Measurements from ENCODE around the gene HINFP.

HINFP gene

DNA sequence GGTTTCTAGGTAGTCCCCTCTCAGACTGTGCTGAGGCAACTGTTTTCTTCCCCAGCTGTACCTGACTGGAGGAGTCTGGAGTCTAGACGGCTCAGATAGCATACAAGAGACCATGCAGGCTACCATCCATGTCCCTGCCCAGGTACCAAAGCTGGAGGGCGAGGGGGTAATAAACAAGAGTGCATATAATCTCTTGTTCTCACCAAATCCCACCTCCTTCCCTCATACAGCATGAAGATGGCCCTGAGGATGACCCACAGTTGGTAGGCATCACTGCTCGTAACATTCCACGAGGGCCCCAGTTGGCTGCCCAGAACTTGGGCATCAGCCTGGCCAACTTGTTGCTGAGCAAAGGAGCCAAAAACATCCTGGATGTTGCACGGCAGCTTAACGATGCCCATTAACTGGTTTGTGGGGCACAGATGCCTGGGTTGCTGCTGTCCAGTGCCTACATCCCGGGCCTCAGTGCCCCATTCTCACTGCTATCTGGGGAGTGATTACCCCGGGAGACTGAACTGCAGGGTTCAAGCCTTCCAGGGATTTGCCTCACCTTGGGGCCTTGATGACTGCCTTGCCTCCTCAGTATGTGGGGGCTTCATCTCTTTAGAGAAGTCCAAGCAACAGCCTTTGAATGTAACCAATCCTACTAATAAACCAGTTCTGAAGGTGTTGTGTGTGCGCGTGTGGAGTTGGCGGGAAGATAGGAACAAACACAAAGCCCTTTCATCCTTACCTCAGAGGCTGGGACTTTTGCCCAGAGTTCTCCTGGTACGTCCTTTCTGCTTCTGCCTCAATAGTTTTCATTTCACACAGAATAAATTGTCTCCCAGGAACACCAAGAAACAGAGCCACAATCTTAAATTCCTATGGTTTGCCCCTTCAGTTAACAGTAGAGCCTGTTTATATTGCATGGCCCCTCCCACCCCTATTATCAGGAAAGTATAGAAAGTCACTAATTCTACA lies 28.2 kb upstream of the HINFP start:
- peak; percentile 15 for DNase-seq (ENCODE audit: low read depth)
- TF ChIP-seq, protein P1, sequence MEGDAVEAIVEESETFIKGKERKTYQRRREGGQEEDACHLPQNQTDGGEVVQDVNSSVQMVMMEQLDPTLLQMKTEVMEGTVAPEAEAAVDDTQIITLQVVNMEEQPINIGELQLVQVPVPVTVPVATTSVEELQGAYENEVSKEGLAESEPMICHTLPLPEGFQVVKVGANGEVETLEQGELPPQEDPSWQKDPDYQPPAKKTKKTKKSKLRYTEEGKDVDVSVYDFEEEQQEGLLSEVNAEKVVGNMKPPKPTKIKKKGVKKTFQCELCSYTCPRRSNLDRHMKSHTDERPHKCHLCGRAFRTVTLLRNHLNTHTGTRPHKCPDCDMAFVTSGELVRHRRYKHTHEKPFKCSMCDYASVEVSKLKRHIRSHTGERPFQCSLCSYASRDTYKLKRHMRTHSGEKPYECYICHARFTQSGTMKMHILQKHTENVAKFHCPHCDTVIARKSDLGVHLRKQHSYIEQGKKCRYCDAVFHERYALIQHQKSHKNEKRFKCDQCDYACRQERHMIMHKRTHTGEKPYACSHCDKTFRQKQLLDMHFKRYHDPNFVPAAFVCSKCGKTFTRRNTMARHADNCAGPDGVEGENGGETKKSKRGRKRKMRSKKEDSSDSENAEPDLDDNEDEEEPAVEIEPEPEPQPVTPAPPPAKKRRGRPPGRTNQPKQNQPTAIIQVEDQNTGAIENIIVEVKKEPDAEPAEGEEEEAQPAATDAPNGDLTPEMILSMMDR (conservative IDR thresholded peaks at IDR 0.05; ENCODE audit: low read length), result no peak
- peak overlapping the region; percentile 75 for H3K4me3 ChIP-seq (ENCODE audit: low read length)

DNA sequence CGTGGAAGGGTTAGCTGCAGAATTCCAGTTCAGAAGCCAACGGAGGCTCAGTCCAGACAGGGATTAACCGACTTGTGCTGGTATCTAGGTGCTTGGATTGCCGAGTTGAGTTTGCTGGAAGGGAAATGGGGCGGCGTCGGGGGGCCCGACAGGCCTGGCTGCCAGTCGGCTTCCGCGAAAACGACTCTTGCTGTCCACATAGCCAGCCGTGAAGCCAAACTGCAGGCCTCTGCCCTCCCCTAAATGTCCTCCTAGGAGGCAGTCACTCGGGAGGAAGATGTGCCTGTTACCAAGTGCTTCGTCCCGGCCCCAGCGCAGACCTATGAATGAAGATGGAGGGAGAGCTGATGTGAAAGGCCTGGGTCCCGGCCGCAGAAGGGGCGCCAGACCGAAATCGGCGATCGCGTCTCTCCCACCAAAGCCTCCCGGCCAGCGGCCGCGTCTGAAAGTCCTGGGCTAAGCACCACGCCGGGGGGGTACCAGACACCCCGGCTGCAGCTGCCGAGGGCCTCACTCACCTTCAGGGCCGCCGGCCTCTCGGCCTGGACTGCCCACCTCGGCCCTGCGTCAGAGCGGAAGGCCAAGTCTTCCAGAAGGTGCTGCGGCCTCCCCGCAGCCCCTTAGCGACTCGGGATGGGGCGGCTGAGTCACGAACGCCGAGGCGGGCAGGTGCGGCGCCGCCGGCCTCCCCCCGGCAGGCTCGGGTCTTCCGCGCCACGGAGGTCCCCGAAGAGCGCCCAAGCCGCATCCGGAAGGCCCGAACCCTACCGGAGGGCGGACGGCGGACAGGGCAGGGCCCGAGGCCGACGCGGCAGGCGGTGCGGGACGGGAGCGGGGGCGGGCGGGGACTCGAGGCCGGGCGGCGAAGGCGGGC lies 27.2 kb upstream of the HINFP start:
- peak; percentile 51 for DNase-seq (ENCODE audit: low read depth)
- H3K4me3 ChIP-seq (ENCODE audit: low read length), result peak overlapping the region; percentile 75
- TF ChIP-seq, protein P1 (conservative IDR thresholded peaks at IDR 0.05; ENCODE audit: low read length), result 0 out of 2 replicates have a peak, but pooled peaks have one; percentile 4

DNA sequence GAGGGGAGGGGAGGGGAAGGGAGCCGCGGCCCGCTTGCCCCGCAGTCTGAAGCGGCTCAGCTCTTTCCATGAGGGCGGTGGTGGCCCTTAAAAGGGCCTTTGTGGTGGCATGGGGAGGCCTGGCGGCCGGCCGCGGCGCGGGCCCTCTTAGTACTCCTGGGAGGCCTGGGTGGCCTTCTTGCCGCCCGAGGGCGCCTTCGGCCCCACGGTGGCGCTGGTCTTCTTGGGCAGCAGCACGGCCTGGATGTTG lies 26.6 kb upstream of the HINFP start:
- H3K4me3 ChIP-seq (ENCODE audit: low read length), result peak overlapping the region; percentile 75
- DNase-seq (ENCODE audit: low read depth), result peak; percentile 88
- TF ChIP-seq, protein P1 (conservative IDR thresholded peaks at IDR 0.05; ENCODE audit: low read length), result peak; percentile 65

DNA sequence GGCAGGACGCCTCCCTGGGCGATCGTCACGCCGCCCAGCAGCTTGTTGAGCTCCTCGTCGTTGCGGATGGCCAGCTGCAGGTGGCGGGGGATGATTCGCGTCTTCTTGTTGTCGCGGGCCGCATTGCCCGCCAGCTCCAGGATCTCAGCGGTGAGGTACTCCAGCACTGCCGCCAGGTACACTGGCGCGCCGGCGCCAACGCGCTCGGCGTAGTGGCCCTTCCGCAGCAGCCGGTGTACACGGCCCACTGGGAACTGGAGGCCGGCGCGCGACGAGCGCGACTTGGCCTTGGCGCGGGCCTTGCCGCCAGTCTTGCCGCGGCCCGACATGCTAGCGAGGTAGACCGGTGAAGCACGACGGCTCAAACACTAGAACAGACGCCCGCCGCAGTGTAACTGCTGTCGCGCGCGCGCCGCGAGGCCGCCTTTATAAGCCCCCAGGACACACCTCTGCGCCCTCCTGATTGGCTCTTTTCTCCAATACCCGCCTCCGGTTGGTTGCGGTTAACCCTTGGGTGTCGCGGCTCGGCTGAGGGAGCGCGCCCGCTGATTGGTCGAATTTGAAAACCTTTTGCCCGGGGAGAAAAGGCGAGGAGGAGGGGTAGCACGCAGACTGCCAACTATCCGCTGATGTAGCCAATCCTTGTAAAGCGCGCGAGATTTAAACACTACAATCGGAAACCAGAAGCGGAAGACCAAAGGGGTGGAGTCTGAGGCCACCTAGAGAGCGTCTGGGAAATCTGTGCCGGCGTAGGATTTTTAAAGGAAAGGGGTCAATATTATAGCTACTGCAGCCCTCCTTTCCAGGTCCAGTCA lies 26.1 kb upstream of the HINFP start:
- H3K4me3 ChIP-seq (ENCODE audit: low read length), result peak overlapping the region; percentile 75
- TF ChIP-seq, protein P1 (conservative IDR thresholded peaks at IDR 0.05; ENCODE audit: low read length), result no peak
- peak; percentile 100 for DNase-seq (ENCODE audit: low read depth)

DNA sequence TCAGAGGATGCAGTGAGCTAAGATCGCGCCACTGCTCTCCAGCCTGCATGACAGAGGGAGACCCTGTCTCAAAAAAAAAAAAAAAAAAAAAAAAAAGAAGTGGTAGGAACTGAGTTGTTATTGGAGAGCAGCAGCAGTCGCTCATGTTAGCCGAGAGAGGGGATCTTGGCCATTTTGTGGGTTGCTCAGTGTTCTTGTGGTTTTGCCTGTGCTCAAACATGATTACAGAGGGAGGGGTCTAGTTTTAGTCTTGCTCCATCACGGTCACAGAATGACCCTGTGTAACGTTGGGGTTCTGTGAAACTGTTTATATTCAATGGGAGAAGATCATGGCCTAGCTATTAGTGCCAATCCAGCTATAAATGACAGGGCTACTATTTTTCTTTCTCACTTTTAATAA lies 21.7 kb upstream of the HINFP start:
- TF ChIP-seq, protein P1 (conservative IDR thresholded peaks at IDR 0.05; ENCODE audit: low read length), result no peak
- no peak for DNase-seq (ENCODE audit: low read depth)
- no peak overlapping the region; the same call in 1 of the 2 replicates for H3K4me3 ChIP-seq (ENCODE audit: low read length)

DNA sequence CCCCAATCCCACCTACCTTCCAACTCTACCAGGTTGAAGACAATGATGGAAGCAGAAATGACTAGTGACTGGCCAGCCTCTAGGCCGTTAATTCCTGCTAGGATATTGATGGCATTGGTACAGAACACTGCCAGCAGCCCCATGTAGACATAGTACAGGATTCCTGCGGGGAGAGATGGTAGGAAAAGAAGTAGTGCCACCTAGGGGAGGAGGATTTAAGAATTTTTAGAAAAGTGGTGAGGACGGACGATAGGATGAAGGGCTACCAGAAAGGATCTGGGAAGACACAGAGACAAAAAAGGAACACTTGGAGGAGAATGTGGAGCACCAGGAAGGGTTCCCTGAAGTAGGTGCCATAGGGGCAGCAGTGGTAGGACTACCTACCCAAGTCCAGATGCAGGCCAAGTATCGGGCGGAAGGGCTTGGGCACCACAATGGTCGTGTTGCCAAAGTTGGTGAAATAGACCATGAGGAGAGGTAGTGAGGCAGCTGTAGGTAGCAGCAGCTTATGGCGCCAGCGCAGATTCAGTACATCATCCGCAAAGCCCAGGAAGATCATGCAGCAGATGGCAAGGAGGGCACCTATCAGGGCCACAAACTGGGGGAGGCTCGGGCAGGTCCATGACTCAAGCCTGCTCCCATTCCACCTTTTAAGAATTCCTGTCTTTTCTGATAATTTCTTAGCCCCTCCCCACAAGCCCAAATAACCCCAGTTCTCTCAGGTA lies 21.0 kb upstream of the HINFP start:
- H3K4me3 ChIP-seq (ENCODE audit: low read length), result peak overlapping the region; percentile 87
- TF ChIP-seq, protein P1 (conservative IDR thresholded peaks at IDR 0.05; ENCODE audit: low read length), result peak; percentile 63
- peak; percentile 65 for DNase-seq (ENCODE audit: low read depth)

Data from AG10803 (cell line).